HG03025 (cell line): ENCODE data around the gene GDI2.

Source experiments
- ATAC-seq: cut with Tn5 transposase; IDR thresholded peaks from one replicate; pipeline ENCODE4 v1.9.1; 2021; ENCODE audit warnings: mild to moderate bottlenecking, moderate library complexity; ENCODE audit not compliant: unreplicated experiment, low FRiP score

GDI2 gene

GRCh38 chr10:5751601-5752253 lies 61.5 kb downstream of the GDI2 start:
- ATAC-seq: no peak

- ATAC-seq: no peak
Observed at GRCh38 chr10:5748394-5748803, 64.8 kb downstream of the GDI2 start.

GRCh38 chr10:5746197-5746596 lies 67.0 kb downstream of the GDI2 start:
- ATAC-seq: no peak

- ATAC-seq: no peak
Observed at GRCh38 chr10:5744849-5745248, 68.4 kb downstream of the GDI2 start.

- no peak for ATAC-seq
Observed at GRCh38 chr10:5743736-5744135, 69.5 kb downstream of the GDI2 start.

GRCh38 chr10:5742116-5742515 lies 71.1 kb downstream of the GDI2 start:
- ATAC-seq: no peak

GRCh38 chr10:5741276-5741675 lies 72.0 kb downstream of the GDI2 start:
- no peak for ATAC-seq

- ATAC-seq: no peak
Observed at GRCh38 chr10:5738427-5738826, 74.8 kb downstream of the GDI2 start.

- no peak for ATAC-seq
Observed at GRCh38 chr10:5737352-5737751, 75.9 kb downstream of the GDI2 start.

GRCh38 chr10:5736591-5736990 lies 76.6 kb downstream of the GDI2 start:
- no peak for ATAC-seq

GRCh38 chr10:5735119-5735518 lies 78.1 kb downstream of the GDI2 start:
- ATAC-seq: no peak

- ATAC-seq: no peak
Observed at GRCh38 chr10:5732141-5732540, 81.1 kb downstream of the GDI2 start.

GRCh38 chr10:5731559-5731958 lies 81.7 kb downstream of the GDI2 start:
- ATAC-seq: no peak

GRCh38 chr10:5730766-5731165 lies 82.5 kb downstream of the GDI2 start:
- ATAC-seq: no peak

- no peak for ATAC-seq
Observed at GRCh38 chr10:5723692-5724091, 89.5 kb downstream of the GDI2 start.

- ATAC-seq: no peak
Observed at GRCh38 chr10:5720182-5720581, 93.1 kb downstream of the GDI2 start.

GRCh38 chr10:5719546-5719945 lies 93.7 kb downstream of the GDI2 start:
- no peak for ATAC-seq
